CD4-positive, alpha-beta memory T cell (primary cell): ENCODE measurements around the gene DHPS. TPM values are rescaled to one million over a fixed set of nuclear protein-coding genes. Genes with fewer than 3 reads are reported as not detected.

Source experiments
- CTCF ChIA-PET: fragments of 350-600 bp; sonication (Branson Sonifier 250); formaldehyde crosslinking; loops from one replicate; lab custom pipeline; 2021; ENCODE audit warnings: inconsistent platforms; ENCODE audit not compliant: partially characterized antibody; lab: Charles Lee
- POLR2A ChIA-PET: fragments of 350-600 bp; sonication (Branson Sonifier 250); formaldehyde crosslinking; loops from one replicate; lab custom pipeline; 2021; ENCODE audit not compliant: partially characterized antibody; lab: Charles Lee
- DNase-seq, 5 donors: peaks; one replicate each; pipeline versions ENCODE4 v3.0.0 to v3.0.0-alpha.2; 2020 to 2022; ENCODE audit warnings: mixed read lengths in 1 of 5
- H3K27ac ChIP-seq: one replicate; pipeline ENCODE4 v1.7.0; 2013; ENCODE audit warnings: low read depth, low read length
- H3K27me3 ChIP-seq: 2 replicates; pipeline ENCODE4 v1.7.0; 2013; ENCODE audit warnings: mild to moderate bottlenecking, low read length, moderate library complexity; ENCODE audit not compliant: insufficient read depth
- H3K36me3 ChIP-seq: 2 replicates; pipeline ENCODE4 v1.7.0; 2013; ENCODE audit warnings: mild to moderate bottlenecking, low read length, moderate library complexity; ENCODE audit not compliant: insufficient read depth
- H3K4me1 ChIP-seq: 2 replicates; pipeline ENCODE4 v1.7.0; 2013; ENCODE audit warnings: mild to moderate bottlenecking, low read length, moderate library complexity; ENCODE audit not compliant: insufficient read depth
- H3K4me3 ChIP-seq, 2 donors: one replicate each; pipeline ENCODE4 v1.7.0; 2013; ENCODE audit warnings: low read length in 2 of 2, mild to moderate bottlenecking in 1 of 2
- H3K9me3 ChIP-seq, 2 donors: one replicate each; pipeline ENCODE4 v1.7.0; 2013; ENCODE audit warnings: low read length in 2 of 2, control low read depth in 1 of 2; ENCODE audit not compliant: control insufficient read depth in 1 of 2
- H3K27ac Mint-ChIP-seq, 7 donors: one replicate each; pipeline ENCODE4 v1.8.0; 2020 to 2021; ENCODE audit warnings: mixed read lengths in 7 of 7, mild to moderate bottlenecking in 6 of 7, inconsistent platforms in 3 of 7, moderate library complexity in 3 of 7
- H3K27me3 Mint-ChIP-seq, 2 donors: one replicate each; pipeline ENCODE4 v1.8.0; 2020 to 2021; ENCODE audit warnings: mixed read lengths in 2 of 2
- H3K36me3 Mint-ChIP-seq, 2 donors: one replicate each; pipeline ENCODE4 v1.8.0; 2020 to 2021; ENCODE audit warnings: mixed read lengths in 2 of 2, inconsistent platforms in 1 of 2, mild to moderate bottlenecking in 1 of 2
- H3K4me1 Mint-ChIP-seq, 4 donors: one replicate each; pipeline ENCODE4 v1.8.0; 2020 to 2021; ENCODE audit warnings: mixed read lengths in 4 of 4, mild to moderate bottlenecking in 1 of 4
- H3K4me3 Mint-ChIP-seq, 8 donors: one replicate each; pipeline ENCODE4 v1.8.0; 2020 to 2021; ENCODE audit warnings: mixed read lengths in 8 of 8, mild to moderate bottlenecking in 7 of 8, moderate library complexity in 6 of 8, inconsistent platforms in 3 of 8
- H3K9me3 Mint-ChIP-seq, 8 donors: one replicate each; pipeline ENCODE4 v1.8.0; 2020 to 2021; ENCODE audit warnings: mixed read lengths in 8 of 8, mild to moderate bottlenecking in 5 of 8, inconsistent platforms in 3 of 8, moderate library complexity in 1 of 8
- intact Hi-C: fragments of 100-400 bp; cut with micrococcal nuclease; formaldehyde crosslinking; loops from one replicate; pipeline ENCODE4 v1.15.1; 2023
- polyA plus RNA-seq, 2 donors: library from polyadenylated mRNA; unstranded; fragments of 300-500 nt; fragmentation: Illumina TruSeq; gene quantifications; one replicate each; pipeline ENCODE4 v1.2.3, GENCODE V29; 2021
- total RNA-seq, 2 experiments: library from RNA; stranded (reverse); gene quantifications; one replicate each; pipeline ENCODE4 v1.2.3, GENCODE V29; 2021

Gene DHPS
- total and polyA plus RNA-seq, 4 experiments from 2014 or later, result 77.3 to 197 (median 143) TPM

DNA sequence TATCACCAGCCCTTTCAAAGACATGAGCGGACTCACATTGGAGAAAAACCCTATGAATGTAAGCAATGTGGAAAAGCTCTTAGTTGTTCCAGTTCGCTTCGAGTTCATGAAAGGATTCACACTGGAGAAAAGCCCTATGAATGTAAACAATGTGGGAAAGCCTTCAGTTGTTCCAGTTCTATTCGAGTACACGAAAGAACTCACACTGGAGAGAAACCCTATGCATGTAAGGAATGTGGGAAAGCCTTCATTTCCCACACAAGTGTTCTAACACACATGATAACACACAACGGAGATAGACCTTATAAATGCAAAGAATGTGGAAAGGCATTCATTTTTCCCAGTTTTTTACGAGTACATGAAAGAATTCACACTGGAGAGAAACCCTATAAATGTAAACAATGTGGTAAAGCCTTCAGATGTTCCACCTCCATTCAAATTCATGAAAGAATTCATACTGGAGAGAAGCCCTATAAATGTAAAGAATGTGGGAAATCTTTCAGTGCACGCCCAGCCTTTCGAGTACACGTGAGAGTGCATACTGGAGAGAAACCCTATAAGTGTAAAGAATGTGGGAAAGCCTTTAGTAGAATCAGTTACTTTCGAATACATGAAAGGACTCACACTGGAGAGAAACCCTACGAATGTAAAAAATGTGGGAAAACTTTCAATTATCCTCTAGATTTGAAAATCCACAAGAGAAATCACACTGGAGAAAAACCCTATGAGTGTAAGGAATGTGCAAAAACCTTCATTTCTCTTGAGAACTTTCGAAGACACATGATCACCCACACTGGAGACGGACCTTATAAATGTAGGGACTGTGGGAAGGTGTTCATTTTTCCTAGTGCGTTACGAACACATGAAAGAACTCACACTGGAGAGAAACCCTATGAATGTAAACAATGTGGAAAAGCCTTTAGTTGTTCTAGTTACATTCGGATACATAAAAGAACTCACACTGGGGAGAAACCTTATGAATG is 53.3 kb downstream of the DHPS start:
- no peak overlapping the region for H3K4me3 Mint-ChIP-seq
- H3K36me3 ChIP-seq, result peaks cover 28% of the 10 kb centered on the region
- H3K36me3 Mint-ChIP-seq, result peaks cover 39 to 45% of the 10 kb centered on the region in 2 donors
- ChIA-PET CTCF (no interaction called here), POLR2A (no interaction called here)
- DNase-seq, result no peak
- H3K9me3 ChIP-seq, result peaks cover 3 to 4% of the 10 kb centered on the region in 2 donors
- peaks cover 0 to 5% (median 2%) of the 10 kb centered on the region in 4 donors for H3K4me1 Mint-ChIP-seq
- H3K27me3 Mint-ChIP-seq, result no peaks in the 10 kb centered on the region
- H3K27me3 ChIP-seq, result no peaks in the 10 kb centered on the region
- H3K27ac ChIP-seq, result no peak overlapping the region
- no peaks in the 10 kb centered on the region for H3K4me1 ChIP-seq
- H3K4me3 ChIP-seq, result no peak overlapping the region
- intact Hi-C loops, result no loop called here
- peaks cover 0 to 12% (median 4%) of the 10 kb centered on the region in 8 donors for H3K9me3 Mint-ChIP-seq
- H3K27ac Mint-ChIP-seq, result no peak overlapping the region

- H3K4me1 Mint-ChIP-seq, result peaks cover 0 to 7% (median under 1%) of the 10 kb centered on the region in 4 donors
- H3K4me1 ChIP-seq, result no peaks in the 10 kb centered on the region
- DNase-seq, result no peak
- H3K27ac ChIP-seq, result no peak overlapping the region
- intact Hi-C loops, result no loop called here
- POLR2A ChIA-PET, result interaction anchor here (1.2 kb wide), 1 partner anchor 69 kb away, joined by 3 read pairs; the partner anchor contains the start of gene FBXW9
- H3K27ac Mint-ChIP-seq, result peak overlapping the region in 1 of 7 donors; percentile 75
- peaks cover 42 to 49% of the 10 kb centered on the region in 2 donors for H3K36me3 Mint-ChIP-seq
- peaks cover 28% of the 10 kb centered on the region for H3K36me3 ChIP-seq
- H3K27me3 ChIP-seq, result no peaks in the 10 kb centered on the region
- no peak overlapping the region for H3K4me3 ChIP-seq
- CTCF ChIA-PET, result interaction anchor here (1.2 kb wide), 1 partner anchor 13 kb away, joined by 3 read pairs; no protein-coding TSS in a partner anchor
- H3K9me3 ChIP-seq, result peaks cover 3 to 4% of the 10 kb centered on the region in 2 donors
- no peak overlapping the region for H3K4me3 Mint-ChIP-seq
- H3K9me3 Mint-ChIP-seq, result peaks cover 0 to 12% (median 4%) of the 10 kb centered on the region in 8 donors
- no peaks in the 10 kb centered on the region for H3K27me3 Mint-ChIP-seq
Observed at GRCh38 chr19:12626958-12627357, 54.7 kb downstream of the DHPS start.

Other genes starting within 250 kb of the DHPS start
- gene ZNF443, start 240.9 kb downstream of the DHPS start, total RNA-seq, result 10 to 100 TPM in 1 of 2 experiments, 1 to 10 TPM in 1; 9.9 to 10.3 TPM
- 1 to 10 TPM; 1.9 to 4.2 TPM for gene ZNF443, start 240.9 kb downstream of the DHPS start, polyA plus RNA-seq
- 1 to 10 TPM; 7.1 to 9.6 TPM for gene ZNF709, start 197.1 kb downstream of the DHPS start, total RNA-seq
- 1 to 10 TPM; 1.1 to 2.3 TPM for gene ZNF709, start 197.1 kb downstream of the DHPS start, polyA plus RNA-seq
- 10 to 100 TPM; 29.2 to 30.6 TPM for gene ZNF564, start 130.4 kb downstream of the DHPS start, total RNA-seq
- gene ZNF564, start 130.4 kb downstream of the DHPS start, polyA plus RNA-seq, result 10 to 100 TPM; 11.2 to 15.3 TPM
- 10 to 100 TPM; 10.6 to 11.8 TPM for gene ZNF490, start 71.1 kb downstream of the DHPS start, total RNA-seq
- gene ZNF490, start 71.1 kb downstream of the DHPS start, polyA plus RNA-seq, result 1 to 10 TPM; 2.2 to 4.3 TPM
- gene ZNF791, start 71.0 kb downstream of the DHPS start, total RNA-seq, result 10 to 100 TPM; 46.0 to 46.3 TPM
- 10 to 100 TPM; 11.5 to 17.2 TPM for gene ZNF791, start 71.0 kb downstream of the DHPS start, polyA plus RNA-seq
- 100 to 1,000 TPM; 137 to 141 TPM for gene MAN2B1, start 15.1 kb downstream of the DHPS start, total RNA-seq
- gene MAN2B1, start 15.1 kb downstream of the DHPS start, polyA plus RNA-seq, result 10 to 100 TPM; 45.0 to 76.4 TPM
- 10 to 100 TPM; 18.3 to 19.3 TPM for gene WDR83, start 15.1 kb downstream of the DHPS start, total RNA-seq
- gene WDR83, start 15.1 kb downstream of the DHPS start, polyA plus RNA-seq, result 10 to 100 TPM in 1 of 2 donors, 1 to 10 TPM in 1; 9.8 to 15.7 TPM
- not detected for gene GNG14, start 6.1 kb upstream of the DHPS start, total RNA-seq
- gene GNG14, start 6.1 kb upstream of the DHPS start, polyA plus RNA-seq, result not detected
- gene FBXW9, start 14.8 kb upstream of the DHPS start, total RNA-seq, result 1 to 10 TPM; 4.5 to 4.9 TPM
- 1 to 10 TPM; 4.9 to 8.1 TPM for gene FBXW9, start 14.8 kb upstream of the DHPS start, polyA plus RNA-seq
- gene TNPO2, start 42.1 kb upstream of the DHPS start, total RNA-seq, result 10 to 100 TPM; 66.0 to 67.2 TPM
- gene TNPO2, start 42.1 kb upstream of the DHPS start, polyA plus RNA-seq, result 1 to 10 TPM in 1 of 2 donors, under 1 TPM in 1; 0.60 to 1.8 TPM
- 100 to 1,000 TPM; 199 to 209 TPM for gene TRIR, start 52.8 kb upstream of the DHPS start, total RNA-seq
- gene TRIR, start 52.8 kb upstream of the DHPS start, polyA plus RNA-seq, result 100 to 1,000 TPM; 175 to 243 TPM
- gene GET3, start 55.6 kb upstream of the DHPS start, total RNA-seq, result 10 to 100 TPM; 30.8 to 34.5 TPM
- 100 to 1,000 TPM in 1 of 2 donors, 10 to 100 TPM in 1; 60.6 to 114 TPM for gene GET3, start 55.6 kb upstream of the DHPS start, polyA plus RNA-seq
- gene BEST2, start 69.9 kb upstream of the DHPS start, total RNA-seq, result not detected
- not detected for gene BEST2, start 69.9 kb upstream of the DHPS start, polyA plus RNA-seq
- gene HOOK2, start 93.7 kb upstream of the DHPS start, total RNA-seq, result 10 to 100 TPM; 23.3 to 24.2 TPM
- gene HOOK2, start 93.7 kb upstream of the DHPS start, polyA plus RNA-seq, result 1 to 10 TPM; 2.6 to 3.4 TPM
- gene JUNB, start 109.6 kb upstream of the DHPS start, total RNA-seq, result 100 to 1,000 TPM; 103 to 106 TPM
- 1,000 to 10,000 TPM in 1 of 2 donors, 100 to 1,000 TPM in 1; 771 to 3,132 TPM for gene JUNB, start 109.6 kb upstream of the DHPS start, polyA plus RNA-seq
- 100 to 1,000 TPM; 116 to 120 TPM for gene PRDX2, start 119.9 kb upstream of the DHPS start, total RNA-seq
- 100 to 1,000 TPM; 266 to 533 TPM for gene PRDX2, start 119.9 kb upstream of the DHPS start, polyA plus RNA-seq
- 1 to 10 TPM; 2.2 to 3.2 TPM for gene THSD8, start 120.2 kb upstream of the DHPS start, total RNA-seq
- 1 to 10 TPM; 1.5 to 4.4 TPM for gene THSD8, start 120.2 kb upstream of the DHPS start, polyA plus RNA-seq
- gene RNASEH2A, start 124.7 kb upstream of the DHPS start, total RNA-seq, result 10 to 100 TPM; 10.5 to 12.6 TPM
- 10 to 100 TPM; 16.9 to 23.5 TPM for gene RNASEH2A, start 124.7 kb upstream of the DHPS start, polyA plus RNA-seq
- gene RTBDN, start 152.7 kb upstream of the DHPS start, total RNA-seq, result not detected
- not detected for gene RTBDN, start 152.7 kb upstream of the DHPS start, polyA plus RNA-seq
- gene MAST1, start 156.6 kb upstream of the DHPS start, total RNA-seq, result not detected
- under 1 TPM in 1 of 2 donors, not detected in 1; 0.48 TPM for gene MAST1, start 156.6 kb upstream of the DHPS start, polyA plus RNA-seq
- 10 to 100 TPM; 31.6 to 32.8 TPM for gene DNASE2, start 199.6 kb upstream of the DHPS start, total RNA-seq
- gene DNASE2, start 199.6 kb upstream of the DHPS start, polyA plus RNA-seq, result 10 to 100 TPM; 55.3 to 81.8 TPM
- not detected for gene KLF1, start 205.3 kb upstream of the DHPS start, total RNA-seq
- gene KLF1, start 205.3 kb upstream of the DHPS start, polyA plus RNA-seq, result not detected
- 10 to 100 TPM; 63.9 to 66.1 TPM for gene GCDH, start 209.3 kb upstream of the DHPS start, total RNA-seq
- gene GCDH, start 209.3 kb upstream of the DHPS start, polyA plus RNA-seq, result 10 to 100 TPM; 16.5 to 27.4 TPM
- under 1 TPM in 1 of 2 experiments, not detected in 1; 0.79 TPM for gene SYCE2, start 237.4 kb upstream of the DHPS start, total RNA-seq
- gene SYCE2, start 237.4 kb upstream of the DHPS start, polyA plus RNA-seq, result not detected